MM.1S (cell line): ENCODE data around the gene INSYN2A.

Source experiments
- EZH2 ChIP-seq: fragments of 300-600 bp; sonication (generic); optimal IDR thresholded peaks from 2 replicates; pipeline ENCODE3; 2017; ENCODE audit warnings: low read depth, mild to moderate bottlenecking, antibody characterized with exemption, low read length, mixed read lengths
- EZH2phosphoT487 ChIP-seq: fragments of 300-600 bp; sonication (generic); IDR thresholded peaks from 2 replicates; pipeline ENCODE4 v1.6.1; 2018; ENCODE audit warnings: antibody characterized with exemption, low read length
- TF ChIP-seq, protein P1 (sequence below): fragments of 300-600 bp; sonication (generic); IDR thresholded peaks from 2 replicates; pipeline ENCODE4 v1.5.1; 2016; ENCODE audit warnings: antibody characterized with exemption, low read length, mixed read lengths

DNA sequence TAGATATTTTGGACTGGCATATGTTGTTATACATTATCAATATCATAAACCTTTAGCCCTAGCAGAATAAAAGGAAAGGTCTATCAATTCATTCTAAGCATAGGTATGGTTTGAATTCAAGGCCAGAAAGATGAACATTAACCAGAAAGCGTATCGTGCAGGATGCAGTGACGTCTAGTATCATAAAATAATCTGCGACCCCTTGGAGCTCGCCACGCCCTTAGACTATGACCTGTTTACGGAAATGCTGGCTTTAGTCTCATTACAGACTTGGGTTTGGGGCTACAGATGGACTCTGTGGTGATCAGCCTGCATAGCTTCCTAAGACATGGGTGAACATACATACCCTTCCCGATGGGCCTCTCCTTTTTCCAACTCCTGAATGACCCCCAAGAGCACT, 21.5 kb downstream of the INSYN2A start:
- TF ChIP-seq, protein P1, sequence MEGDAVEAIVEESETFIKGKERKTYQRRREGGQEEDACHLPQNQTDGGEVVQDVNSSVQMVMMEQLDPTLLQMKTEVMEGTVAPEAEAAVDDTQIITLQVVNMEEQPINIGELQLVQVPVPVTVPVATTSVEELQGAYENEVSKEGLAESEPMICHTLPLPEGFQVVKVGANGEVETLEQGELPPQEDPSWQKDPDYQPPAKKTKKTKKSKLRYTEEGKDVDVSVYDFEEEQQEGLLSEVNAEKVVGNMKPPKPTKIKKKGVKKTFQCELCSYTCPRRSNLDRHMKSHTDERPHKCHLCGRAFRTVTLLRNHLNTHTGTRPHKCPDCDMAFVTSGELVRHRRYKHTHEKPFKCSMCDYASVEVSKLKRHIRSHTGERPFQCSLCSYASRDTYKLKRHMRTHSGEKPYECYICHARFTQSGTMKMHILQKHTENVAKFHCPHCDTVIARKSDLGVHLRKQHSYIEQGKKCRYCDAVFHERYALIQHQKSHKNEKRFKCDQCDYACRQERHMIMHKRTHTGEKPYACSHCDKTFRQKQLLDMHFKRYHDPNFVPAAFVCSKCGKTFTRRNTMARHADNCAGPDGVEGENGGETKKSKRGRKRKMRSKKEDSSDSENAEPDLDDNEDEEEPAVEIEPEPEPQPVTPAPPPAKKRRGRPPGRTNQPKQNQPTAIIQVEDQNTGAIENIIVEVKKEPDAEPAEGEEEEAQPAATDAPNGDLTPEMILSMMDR, result no peak
- TF ChIP-seq EZH2phosphoT487, result no peak
- no peak for TF ChIP-seq EZH2
